AG04450 (cell line): ENCODE measurements around the gene FBN1. TPM values are rescaled to one million over a fixed set of nuclear protein-coding genes. Genes with fewer than 3 reads are reported as not detected.

Experiments
- CTCF ChIA-PET: fragments of 300-600, 350-600 bp; formaldehyde crosslinking; extraction: SDS; loops from one replicate; lab custom pipeline; 2022; ENCODE audit warnings: antibody characterized with exemption, inconsistent platforms; lab: Charles Lee
- POLR2A ChIA-PET: fragments of 350-600 bp; formaldehyde crosslinking; extraction: SDS; loops from one replicate; lab custom pipeline; 2021; ENCODE audit warnings: antibody characterized with exemption, inconsistent platforms; lab: Yijun Ruan, JAX
- DNase-seq: peaks from one replicate; pipeline ENCODE4 v3.0.0-alpha.2; 2011; ENCODE audit warnings: low read depth, low spot score
- H3K27ac ChIP-seq: one replicate; pipeline ENCODE4 v1.5.1; 2012; ENCODE audit warnings: low read depth, low read length, control low read depth
- H3K27me3 ChIP-seq: one replicate; pipeline ENCODE4 v1.6.0; 2012; ENCODE audit warnings: low read length; ENCODE audit not compliant: control insufficient read depth, insufficient read depth
- H3K4me3 ChIP-seq: 2 replicates; pipeline ENCODE4 v1.5.1; 2011; ENCODE audit warnings: mild to moderate bottlenecking, low read depth, low read length, control low read depth
- H3K9me3 ChIP-seq: 2 replicates; pipeline ENCODE4 v1.5.1; 2012; ENCODE audit warnings: low read length; ENCODE audit not compliant: control insufficient read depth, insufficient read depth
- polyA plus RNA-seq: library from polyadenylated mRNA; depleted of rRNA; stranded (reverse); fragments of >200 nt; gene quantifications from 2 replicates; pipeline ENCODE4 v1.2.3, GENCODE V29; 2011
- TF ChIP-seq, protein P1 (sequence below): IDR thresholded peaks from 2 replicates; pipeline ENCODE4 v1.5.1; 2011; ENCODE audit warnings: low read depth, low read length, control low read depth, inconsistent platforms

FBN1 gene
- polyA plus RNA-seq, 1 experiment = 530 TPM

DNA sequence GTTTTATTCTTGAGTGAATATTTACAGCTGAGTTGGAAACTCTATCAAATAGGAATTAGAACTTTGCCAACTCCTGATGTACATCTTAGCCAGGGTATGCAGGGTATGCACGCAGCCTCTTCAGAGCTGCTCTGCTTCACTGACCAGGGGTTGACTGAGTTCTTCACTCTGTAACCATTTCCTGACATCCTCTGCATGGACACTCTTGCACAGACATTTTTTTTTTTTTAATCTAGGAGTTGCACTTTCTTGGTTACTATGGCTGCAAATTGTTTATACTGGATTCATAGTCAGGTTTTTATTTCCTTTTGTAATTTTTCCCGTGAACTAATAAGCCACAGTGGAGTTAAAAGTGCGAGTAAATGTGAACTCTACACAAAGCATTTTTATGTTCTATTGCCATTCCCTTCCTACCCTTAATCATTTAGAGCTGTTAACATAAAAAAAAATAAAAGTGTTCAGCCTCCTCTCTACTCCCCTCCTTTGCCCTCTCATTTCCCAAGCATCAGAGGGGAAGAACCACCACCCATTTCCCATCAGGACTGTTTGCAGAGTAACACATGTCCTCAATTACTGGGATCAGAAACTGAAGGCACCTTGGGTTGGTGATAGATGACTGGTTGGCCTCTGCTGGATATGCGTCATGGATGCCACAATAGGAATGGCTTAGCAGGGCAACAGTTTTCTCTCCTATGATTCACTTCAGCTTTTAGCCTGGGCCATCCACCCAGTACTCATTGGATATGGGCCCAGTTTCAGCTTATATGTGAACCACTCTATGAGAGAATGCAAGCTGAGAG, 260.3 kb downstream of the FBN1 start:
- Histone ChIP-seq H3K4me3 (no peak overlapping the region), H3K27ac (peak overlapping the region; percentile 43)

DNA sequence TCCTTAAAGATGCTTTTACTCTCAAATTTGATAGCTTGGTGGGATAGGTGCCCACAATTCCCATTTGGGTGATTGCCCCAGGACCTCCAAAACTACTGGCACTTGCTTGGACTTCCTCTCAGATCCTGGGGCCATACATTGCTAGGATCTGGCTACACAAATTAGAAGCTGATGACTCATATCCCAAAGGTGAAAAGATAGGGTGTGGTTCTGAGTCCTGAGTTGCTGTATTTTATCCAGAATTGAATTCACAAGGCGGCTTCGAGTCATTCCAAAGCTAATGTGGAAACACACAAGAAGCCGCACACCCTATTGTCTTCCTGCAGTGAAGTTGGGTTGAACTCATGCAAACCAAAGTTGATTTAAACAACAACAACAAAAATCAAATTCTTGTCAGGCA, 260.9 kb downstream of the FBN1 start:
- Histone ChIP-seq H3K27me3 (no peaks in the 10 kb centered on the region), H3K4me3 (no peak overlapping the region), H3K9me3 (no peaks in the 10 kb centered on the region), H3K27ac (no peak overlapping the region)
- POLR2A ChIA-PET = interaction anchor here (2.1 kb wide), 1 partner anchor 10 kb away, joined by 5 read pairs; no protein-coding TSS in a partner anchor
- TF ChIP-seq, protein P1, sequence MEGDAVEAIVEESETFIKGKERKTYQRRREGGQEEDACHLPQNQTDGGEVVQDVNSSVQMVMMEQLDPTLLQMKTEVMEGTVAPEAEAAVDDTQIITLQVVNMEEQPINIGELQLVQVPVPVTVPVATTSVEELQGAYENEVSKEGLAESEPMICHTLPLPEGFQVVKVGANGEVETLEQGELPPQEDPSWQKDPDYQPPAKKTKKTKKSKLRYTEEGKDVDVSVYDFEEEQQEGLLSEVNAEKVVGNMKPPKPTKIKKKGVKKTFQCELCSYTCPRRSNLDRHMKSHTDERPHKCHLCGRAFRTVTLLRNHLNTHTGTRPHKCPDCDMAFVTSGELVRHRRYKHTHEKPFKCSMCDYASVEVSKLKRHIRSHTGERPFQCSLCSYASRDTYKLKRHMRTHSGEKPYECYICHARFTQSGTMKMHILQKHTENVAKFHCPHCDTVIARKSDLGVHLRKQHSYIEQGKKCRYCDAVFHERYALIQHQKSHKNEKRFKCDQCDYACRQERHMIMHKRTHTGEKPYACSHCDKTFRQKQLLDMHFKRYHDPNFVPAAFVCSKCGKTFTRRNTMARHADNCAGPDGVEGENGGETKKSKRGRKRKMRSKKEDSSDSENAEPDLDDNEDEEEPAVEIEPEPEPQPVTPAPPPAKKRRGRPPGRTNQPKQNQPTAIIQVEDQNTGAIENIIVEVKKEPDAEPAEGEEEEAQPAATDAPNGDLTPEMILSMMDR = no peak
- DNase-seq = no peak
- CTCF ChIA-PET = interaction anchor here (1.0 kb wide), 1 partner anchor 11 kb away, joined by 3 read pairs; no protein-coding TSS in a partner anchor

More for the DNA sequence above, 260.3 kb downstream of the FBN1 start:
- H3K27me3 ChIP-seq = no peaks in the 10 kb centered on the region
- POLR2A ChIA-PET = interaction anchor here (0.6 to 2.1 kb wide), 3 partner anchors 11 to 163 kb away, joined by 3 to 5 read pairs (median 5); no protein-coding TSS in a partner anchor
- CTCF ChIA-PET = interaction anchor here (0.7 to 1.0 kb wide), 2 partner anchors 11 to 62 kb away, joined by 3 read pairs; no protein-coding TSS in a partner anchor
- peak; percentile 86 for DNase-seq
- TF ChIP-seq, protein P1 = no peak
- H3K9me3 ChIP-seq = no peaks in the 10 kb centered on the region

DNA sequence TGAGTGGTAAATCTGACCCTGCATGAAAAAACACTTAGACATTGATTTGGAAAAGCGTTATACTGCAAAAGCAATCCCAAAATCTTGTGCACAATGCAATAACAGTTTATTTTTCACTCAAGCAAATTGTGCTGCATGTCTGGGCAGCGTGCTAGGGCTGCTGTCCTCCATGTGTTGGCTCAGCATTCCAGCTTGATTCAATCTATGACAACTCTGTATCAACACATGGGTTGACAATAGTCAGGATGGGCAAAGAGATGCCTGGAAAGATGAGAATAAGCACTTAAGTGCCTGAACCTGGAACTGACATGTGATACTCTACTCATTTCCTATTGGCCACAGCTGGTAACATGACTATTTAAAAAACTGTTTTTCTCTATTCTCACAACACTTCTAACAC, 262.5 kb downstream of the FBN1 start:
- Histone ChIP-seq H3K4me3 (no peak overlapping the region), H3K27ac (no peak overlapping the region), H3K27me3 (no peaks in the 10 kb centered on the region), H3K9me3 (no peaks in the 10 kb centered on the region)
- TF ChIP-seq, protein P1 = no peak
- CTCF ChIA-PET = no interaction called here
- POLR2A ChIA-PET = no interaction called here
- DNase-seq = no peak

DNA sequence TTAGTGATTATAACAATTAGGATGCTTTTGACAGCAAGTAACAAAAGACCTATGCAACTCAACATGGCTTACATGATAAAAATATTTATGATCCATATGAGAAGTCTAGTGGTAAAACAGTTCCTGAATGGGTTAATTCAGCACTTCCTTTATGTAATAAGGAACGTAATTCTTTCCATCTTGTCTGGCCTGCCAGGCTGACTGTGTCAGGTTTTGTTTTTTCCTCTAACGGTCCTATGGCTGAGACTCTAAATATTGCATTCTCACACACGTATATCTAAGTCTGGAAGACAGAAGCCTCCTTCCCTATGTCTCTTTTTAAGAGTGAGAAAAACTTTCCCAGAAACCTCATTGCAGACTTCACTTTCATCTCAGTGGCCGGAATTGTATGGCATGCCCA, 263.6 kb downstream of the FBN1 start:
- DNase-seq = no peak
- H3K9me3 ChIP-seq = peaks cover 3% of the 10 kb centered on the region; the same call in 1 of the 2 replicates
- H3K27ac ChIP-seq = no peak overlapping the region
- no peaks in the 10 kb centered on the region for H3K27me3 ChIP-seq
- ChIA-PET POLR2A (no interaction called here), CTCF (interaction anchor here (1.3 kb wide), 1 partner anchor 11 kb away, joined by 4 read pairs; no protein-coding TSS in a partner anchor)
- H3K4me3 ChIP-seq = no peak overlapping the region
- TF ChIP-seq, protein P1 = no peak

DNA sequence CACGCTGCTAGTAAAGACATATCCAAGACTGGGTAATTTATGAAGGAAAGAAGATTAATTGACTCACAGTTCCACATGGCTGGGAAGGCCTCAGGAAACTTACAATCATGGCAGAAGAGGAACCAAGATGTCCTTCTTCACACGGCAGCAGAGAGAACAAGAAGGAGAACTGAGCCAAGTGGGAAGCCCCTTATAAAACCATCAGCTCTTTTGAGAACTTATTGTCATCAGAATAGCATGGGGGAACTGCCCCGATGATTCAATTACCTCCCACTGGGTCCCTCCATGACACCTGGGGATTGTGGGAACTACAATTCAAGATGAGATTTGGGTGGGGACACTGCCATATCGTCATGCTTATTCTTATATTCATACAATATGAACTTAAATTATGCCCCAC, 265.3 kb downstream of the FBN1 start:
- Histone ChIP-seq H3K27ac (no peak overlapping the region), H3K4me3 (no peak overlapping the region), H3K27me3 (no peaks in the 10 kb centered on the region), H3K9me3 (peaks cover 3% of the 10 kb centered on the region; the same call in 1 of the 2 replicates)
- DNase-seq = no peak
- TF ChIP-seq, protein P1 = no peak
- ChIA-PET POLR2A (no interaction called here), CTCF (no interaction called here)
